ENCODE results near the gene BAIAP2L1. TPM values are rescaled to one million over a fixed set of nuclear protein-coding genes. Genes with fewer than 3 reads are reported as not detected.
"Not testable (repeated sequence)": the region's sequence is repeated elsewhere in the genome, so short reads cannot be mapped to it uniquely, and the experiment has no call there.

Gene BAIAP2L1
- polyA plus RNA-seq, 3 donors, result 5.3 to 14.0 (median 5.4) TPM

GRCh38 chr7:98334081-98334480 lies 66.8 kb downstream of the BAIAP2L1 start:
- 62 to 84% (median 70%) methylated on average over 1 of the region's 1 CpG for WGBS, 3 donors
- no peak overlapping the region for H3K27ac ChIP-seq (ENCODE audit: low read depth, low read length)

GRCh38 chr7:98330926-98331529 lies 69.9 kb downstream of the BAIAP2L1 start:
- no peak overlapping the region for H3K27ac ChIP-seq (ENCODE audit: low read depth, low read length)
- WGBS, 3 donors, result 94 to 97% (median 96%) methylated on average over 5 of the region's 5 CpGs

GRCh38 chr7:98329791-98330373 lies 71.0 kb downstream of the BAIAP2L1 start:
- no peak overlapping the region for H3K27ac ChIP-seq (ENCODE audit: low read depth, low read length)
- 62 to 80% (median 63%) methylated on average over 9 of the region's 9 CpGs for WGBS, 3 donors

DNA sequence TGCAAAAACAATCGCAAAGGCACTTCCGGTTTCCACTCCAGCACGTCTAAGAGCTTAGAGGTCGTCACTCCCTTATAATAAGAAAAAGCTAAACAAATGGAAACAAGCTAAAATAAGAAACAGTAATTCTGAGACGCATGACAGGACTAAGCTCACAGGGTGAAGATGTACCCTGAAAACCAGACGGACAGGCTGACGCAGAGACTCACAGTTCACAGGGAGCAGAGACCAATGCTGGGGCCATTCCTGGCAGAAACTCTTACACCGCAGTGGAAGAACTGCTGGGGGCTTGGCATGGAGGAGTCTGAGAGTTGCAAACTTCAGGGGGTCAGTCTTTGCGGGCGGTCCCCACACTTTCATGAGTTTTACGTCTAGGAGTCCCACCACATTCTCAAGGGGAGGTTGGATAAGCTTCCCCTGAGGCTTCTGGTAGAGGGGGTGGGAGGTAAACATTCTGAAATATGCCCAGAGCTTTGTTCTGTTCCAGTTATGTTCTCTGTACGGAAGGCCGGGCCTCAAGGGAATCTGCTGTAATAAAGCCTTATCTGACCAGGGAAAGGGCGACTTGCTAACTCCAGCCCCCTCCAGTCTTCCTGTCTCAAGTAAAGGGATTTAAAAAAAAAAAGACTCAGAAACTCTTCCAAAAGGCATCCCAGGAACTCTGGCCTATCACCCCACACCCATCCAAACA lies 71.6 kb downstream of the BAIAP2L1 start:
- H3K27ac ChIP-seq (ENCODE audit: low read depth, low read length), result no peak overlapping the region
- 45 to 81% (median 62%) methylated on average over 14 of the region's 14 CpGs for WGBS, 3 donors

GRCh38 chr7:98324782-98325181 lies 76.1 kb downstream of the BAIAP2L1 start:
- 90 to 94% (median 92%) methylated on average over 6 of the region's 6 CpGs for WGBS, 3 donors
- H3K27ac ChIP-seq (ENCODE audit: low read depth, low read length), result no peak overlapping the region

DNA sequence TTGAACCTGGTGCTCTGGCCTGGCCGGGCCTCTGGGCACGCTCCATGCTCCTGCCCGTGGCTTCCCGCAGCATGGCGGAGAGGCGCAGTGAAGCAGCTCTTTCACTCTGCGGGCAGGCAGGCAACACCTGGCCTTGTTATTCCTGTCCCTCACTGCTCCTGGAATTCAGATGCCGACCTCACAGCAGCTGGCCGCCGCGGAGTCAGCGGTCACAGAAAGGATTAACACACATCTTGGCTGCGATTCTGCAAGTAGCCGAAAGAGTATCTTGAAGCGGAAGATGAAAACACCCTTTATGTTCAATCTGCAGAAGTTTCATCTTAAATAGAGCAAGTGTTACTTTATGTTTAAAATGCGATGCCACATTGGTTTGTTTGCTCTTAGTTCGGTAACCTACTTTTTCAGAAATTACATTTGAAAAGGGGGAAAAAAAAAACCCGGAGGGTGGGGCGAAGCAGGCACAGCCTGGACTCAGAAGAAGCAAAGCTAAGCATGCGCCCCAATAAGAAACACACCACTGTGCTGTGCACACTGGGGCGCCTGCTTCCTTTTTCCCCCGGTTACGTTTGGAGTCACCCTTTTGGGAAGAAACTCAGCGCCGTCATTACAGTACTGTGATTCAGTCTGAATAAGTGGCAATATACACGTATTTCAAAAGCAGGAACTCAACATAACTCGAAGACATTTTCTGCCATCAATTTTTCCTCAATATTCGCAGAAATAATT lies 77.1 kb downstream of the BAIAP2L1 start:
- WGBS, 3 donors, result 57 to 73% (median 67%) methylated on average over 28 of the region's 28 CpGs

DNA sequence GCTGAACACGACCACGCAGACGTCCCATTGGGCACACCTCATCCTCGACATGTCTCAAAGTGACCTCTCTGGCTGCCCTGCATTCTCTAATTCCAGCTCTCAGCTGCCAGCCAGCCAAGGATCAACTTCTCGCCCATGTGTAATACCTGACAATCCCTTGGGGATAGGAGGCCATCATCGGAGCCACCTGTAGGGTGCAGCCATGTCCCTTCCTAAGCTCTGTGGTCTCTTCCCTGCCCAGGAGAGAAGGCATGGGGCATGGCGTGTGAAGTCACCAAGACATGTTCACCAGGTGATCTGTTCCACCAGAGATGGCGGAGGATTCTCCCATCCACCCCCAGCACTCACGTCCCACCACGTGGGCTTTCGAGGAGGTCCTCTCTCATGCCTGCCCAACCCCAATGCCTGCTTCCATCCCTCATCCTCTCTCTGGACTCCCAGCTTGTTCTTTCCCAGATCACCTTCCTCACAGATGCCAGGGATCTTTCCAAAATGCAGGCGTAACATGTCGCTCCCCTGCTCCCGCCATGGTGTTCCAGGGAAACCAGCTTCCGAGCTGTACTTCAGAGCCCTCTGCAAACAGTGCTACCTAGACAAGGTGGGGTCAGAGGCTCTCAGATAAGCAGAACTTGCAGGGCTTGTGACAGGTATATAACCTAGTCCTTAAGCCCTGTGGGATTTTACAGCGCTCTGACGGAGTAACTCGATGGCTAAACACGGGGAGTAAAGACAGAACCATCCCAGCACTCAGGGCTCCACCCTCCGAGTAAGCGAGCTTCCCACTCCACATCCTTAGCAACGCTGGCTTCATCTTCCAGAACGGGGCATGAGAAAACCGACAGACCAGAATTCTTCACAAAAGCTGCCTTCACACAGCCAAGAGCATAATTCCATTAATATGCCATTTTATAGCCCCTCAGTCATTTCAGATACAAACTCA lies 78.3 kb downstream of the BAIAP2L1 start:
- 71 to 90% (median 86%) methylated on average over 24 of the region's 24 CpGs for WGBS, 3 donors
- H3K27ac ChIP-seq (ENCODE audit: low read depth, low read length), result no peak overlapping the region

More for the DNA sequence above, 77.1 kb downstream of the BAIAP2L1 start:
- H3K27ac ChIP-seq (ENCODE audit: low read depth, low read length), result no peak overlapping the region

DNA sequence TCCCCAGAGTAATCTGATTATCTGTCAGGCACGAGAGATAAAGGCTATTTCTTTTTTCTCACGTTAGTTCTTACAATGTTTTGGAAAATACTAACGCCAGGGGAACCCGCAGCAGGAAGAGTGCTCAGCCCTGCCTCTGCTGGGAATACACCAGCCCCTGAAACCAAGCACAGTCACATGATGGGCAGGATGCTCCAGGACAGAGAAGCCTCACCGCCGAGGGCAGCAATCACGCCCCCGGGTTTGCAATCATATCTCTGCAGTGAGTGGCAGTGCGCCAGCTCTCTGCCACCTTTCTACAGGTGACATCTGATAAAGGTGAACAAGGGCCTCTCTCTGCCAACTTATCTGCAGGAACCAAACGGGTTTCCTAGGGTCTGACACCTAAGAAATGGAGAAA lies 79.6 kb downstream of the BAIAP2L1 start:
- 49 to 70% (median 61%) methylated on average over 10 of the region's 10 CpGs for WGBS, 3 donors

DNA sequence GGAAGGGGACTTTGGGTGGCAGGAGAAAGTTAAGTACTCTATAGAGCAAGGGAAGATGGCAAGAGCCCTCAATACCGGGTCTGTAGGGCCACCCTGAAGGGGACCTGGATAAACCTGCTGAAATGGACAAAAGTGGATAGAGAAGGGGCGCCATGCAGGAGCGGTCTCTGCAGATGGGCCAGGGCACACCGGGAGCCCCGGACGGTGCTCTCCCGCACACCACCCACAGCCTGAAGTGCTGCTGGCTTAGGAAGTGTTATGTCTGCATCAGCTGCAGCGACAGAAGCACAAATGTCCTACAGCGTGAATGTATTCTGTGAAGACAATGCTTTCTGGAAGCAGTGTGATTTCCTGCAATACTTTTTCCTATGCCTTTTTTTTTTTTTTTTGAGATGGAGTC lies 81.7 kb downstream of the BAIAP2L1 start:
- WGBS, 3 donors, result 72 to 94% (median 80%) methylated on average over 9 of the region's 9 CpGs
- H3K27ac ChIP-seq (ENCODE audit: low read depth, low read length), result no peak overlapping the region

More for the DNA sequence above, 79.6 kb downstream of the BAIAP2L1 start:
- H3K27ac ChIP-seq (ENCODE audit: low read depth, low read length), result no peak overlapping the region

DNA sequence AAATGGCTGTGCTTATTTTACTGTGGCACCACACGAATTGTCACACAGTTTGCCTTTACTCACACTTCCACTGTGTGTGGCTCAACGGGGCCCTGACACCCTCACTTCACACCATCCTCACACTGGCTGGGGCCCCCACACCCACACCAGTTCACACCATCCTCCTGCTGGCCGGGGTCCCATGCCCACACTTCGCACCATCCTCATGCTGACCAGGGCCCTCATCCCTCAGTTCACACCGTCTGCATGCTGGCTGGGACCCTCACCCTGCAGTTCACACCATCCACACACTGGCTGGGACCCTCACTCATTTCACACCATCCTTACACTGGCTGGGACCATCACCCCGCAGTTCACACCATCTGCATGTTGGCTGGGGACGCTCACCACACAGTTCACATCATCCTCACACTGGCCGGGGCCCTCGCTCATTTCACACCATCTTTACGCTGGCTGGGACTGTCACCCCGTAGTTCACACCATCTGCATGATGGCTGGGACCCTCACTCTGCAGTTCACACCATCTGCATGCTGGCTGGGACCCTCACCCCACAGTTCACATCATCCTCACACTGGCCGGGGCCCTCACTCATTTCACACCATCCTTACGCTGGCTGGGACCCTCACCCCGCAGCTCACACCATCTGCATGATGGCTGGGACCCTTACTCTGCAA lies 83.4 kb downstream of the BAIAP2L1 start:
- H3K27ac ChIP-seq (ENCODE audit: low read depth, low read length), result no peak overlapping the region
- 94 to 98% (median 96%) methylated on average over 14 of the region's 14 CpGs for whole genome bisulfite sequencing, 3 donors

DNA sequence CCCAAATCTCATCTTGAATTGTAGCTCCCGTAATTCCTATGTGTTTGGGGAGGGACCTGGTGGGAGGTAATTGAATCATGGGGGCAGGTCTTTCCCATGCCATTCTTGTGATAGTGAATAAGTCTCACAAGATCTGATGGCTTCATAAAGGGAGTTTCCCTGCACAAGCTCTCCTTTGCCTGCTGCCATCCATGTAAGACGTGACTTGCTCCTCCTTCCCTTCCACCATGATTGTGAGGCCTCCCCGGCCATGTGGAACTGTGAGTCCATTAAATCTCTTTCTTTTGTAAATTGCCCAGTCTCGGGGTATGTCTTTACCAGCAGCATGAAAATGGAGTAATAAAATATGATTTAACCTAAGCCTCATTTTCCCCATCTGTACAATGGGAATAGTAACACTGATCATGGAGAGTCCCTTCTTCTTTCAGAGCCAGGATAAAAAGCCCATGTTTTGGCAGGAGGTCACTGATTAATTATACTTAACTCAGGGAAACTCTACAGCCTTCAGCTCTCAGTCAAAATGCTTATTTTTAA lies 84.8 kb downstream of the BAIAP2L1 start:
- 95 to 98% (median 97%) methylated on average over 4 of the region's 4 CpGs for WGBS, 3 donors
- not testable (repeated sequence) for H3K27ac ChIP-seq (ENCODE audit: low read depth, low read length)

DNA sequence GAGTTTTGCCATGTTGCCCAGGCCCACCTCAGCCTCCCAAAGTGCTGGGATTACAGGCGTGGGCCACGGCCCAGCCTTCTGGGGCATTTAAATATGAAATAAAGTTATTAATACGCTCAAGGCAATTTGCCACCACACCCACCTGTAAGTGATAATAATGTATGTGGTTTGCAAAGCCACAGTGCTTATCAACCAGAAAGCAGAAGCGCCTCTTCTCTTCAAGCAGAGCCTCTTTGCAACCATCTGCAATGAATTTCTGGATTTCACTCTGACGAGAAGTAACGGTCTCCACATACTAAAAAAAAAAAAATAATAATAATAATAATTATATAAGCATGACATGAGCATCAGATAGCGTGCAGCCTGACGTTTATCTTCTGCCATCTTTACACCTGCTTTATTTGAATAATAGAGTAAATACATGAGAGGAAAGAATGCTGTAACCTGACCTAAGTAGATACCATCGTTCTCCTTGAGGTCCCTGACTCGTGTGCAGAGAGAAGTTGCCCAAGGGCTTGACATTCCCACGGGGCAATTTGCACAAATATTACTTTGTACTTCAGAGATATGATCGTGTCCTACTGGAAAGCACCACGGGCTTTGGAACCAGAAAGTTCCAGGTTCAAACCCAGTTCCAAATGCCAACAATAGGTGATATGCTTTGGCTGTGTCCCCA lies 85.4 kb downstream of the BAIAP2L1 start:
- 77 to 87% (median 82%) methylated on average over 13 of the region's 13 CpGs for WGBS, 3 donors
- no peak overlapping the region for H3K27ac ChIP-seq (ENCODE audit: low read depth, low read length)

- 91 to 93% (median 92%) methylated on average over 11 of the region's 11 CpGs for WGBS, 3 donors
Observed at GRCh38 chr7:98314469-98314868, 86.4 kb downstream of the BAIAP2L1 start.

GRCh38 chr7:98312201-98312600 lies 88.7 kb downstream of the BAIAP2L1 start:
- H3K27ac ChIP-seq (ENCODE audit: low read depth, low read length), result no peak overlapping the region
- 80 to 86% (median 83%) methylated on average over 7 of the region's 7 CpGs for WGBS, 3 donors

More at GRCh38 chr7:98314469-98314868, 86.4 kb downstream of the BAIAP2L1 start:
- H3K27ac ChIP-seq (ENCODE audit: low read depth, low read length), result no peak overlapping the region

GRCh38 chr7:98309566-98309965 lies 91.3 kb downstream of the BAIAP2L1 start:
- WGBS, 3 donors, result 94 to 98% (median 94%) methylated on average over 8 of the region's 8 CpGs
- no peak overlapping the region for H3K27ac ChIP-seq (ENCODE audit: low read depth, low read length)

GRCh38 chr7:98307971-98308466 lies 92.9 kb downstream of the BAIAP2L1 start:
- WGBS, 3 donors, result 94 to 98% (median 96%) methylated on average over 14 of the region's 14 CpGs
- no peak overlapping the region for H3K27ac ChIP-seq (ENCODE audit: low read depth, low read length)
